GM03348 (cell line): ENCODE measurements around the gene RPS6KA2.
"Not testable (repeated sequence)": the region's sequence is repeated elsewhere in the genome, so short reads cannot be mapped to it uniquely, and the experiment has no call there.

Source experiments
- DNase-seq: peaks from one replicate; pipeline ENCODE4 v3.0.0; 2012; ENCODE audit warnings: low spot score

RPS6KA2 gene

GRCh38 chr6:166635013-166635970, 8.2 kb upstream of the RPS6KA2 start:
- DNase-seq, result no peak

DNA sequence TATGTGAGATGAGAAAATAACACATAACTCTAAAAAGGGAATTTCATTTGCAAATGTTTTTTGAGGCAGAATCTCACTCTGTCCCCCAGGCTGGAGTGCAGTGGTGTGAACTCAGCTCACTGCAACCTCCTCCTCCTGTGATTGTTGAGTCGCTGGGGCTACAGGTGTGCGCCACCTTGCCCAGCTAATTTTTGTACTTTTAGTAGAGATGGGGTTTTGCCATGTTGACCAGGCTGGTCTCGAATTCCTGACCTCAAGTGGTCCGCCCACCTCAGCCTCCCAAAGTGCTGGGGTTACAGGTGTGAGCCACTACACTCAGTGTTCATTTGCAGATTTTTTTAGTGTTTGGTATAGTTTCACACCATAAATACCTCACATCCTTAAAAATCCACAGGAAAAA, 7.5 kb upstream of the RPS6KA2 start:
- DNase-seq, result not testable (repeated sequence)

- DNase-seq, result no peak
These were observed 6.9 kb upstream of the RPS6KA2 start for GRCh38 chr6:166633732-166634535.

DNA sequence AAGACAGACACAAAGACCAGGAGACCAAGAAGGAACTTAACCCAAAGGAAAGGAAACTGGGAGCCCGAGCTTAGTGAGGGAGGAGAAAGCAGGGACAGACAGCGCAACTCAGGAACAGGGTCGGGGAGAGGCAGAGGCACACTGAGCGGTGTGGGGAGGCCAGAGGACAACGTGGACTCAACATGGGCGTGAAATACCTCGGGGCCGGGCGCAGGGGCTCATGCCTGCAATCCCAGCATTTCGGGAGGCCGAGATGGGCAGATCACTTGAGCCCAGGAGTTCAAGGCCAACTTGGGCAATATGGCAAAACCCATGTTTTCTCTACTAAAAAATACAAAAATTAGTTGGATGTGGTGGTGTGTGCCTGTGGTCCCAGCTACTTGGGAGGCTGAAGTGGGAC, 5.7 kb upstream of the RPS6KA2 start:
- no peak for DNase-seq

DNA sequence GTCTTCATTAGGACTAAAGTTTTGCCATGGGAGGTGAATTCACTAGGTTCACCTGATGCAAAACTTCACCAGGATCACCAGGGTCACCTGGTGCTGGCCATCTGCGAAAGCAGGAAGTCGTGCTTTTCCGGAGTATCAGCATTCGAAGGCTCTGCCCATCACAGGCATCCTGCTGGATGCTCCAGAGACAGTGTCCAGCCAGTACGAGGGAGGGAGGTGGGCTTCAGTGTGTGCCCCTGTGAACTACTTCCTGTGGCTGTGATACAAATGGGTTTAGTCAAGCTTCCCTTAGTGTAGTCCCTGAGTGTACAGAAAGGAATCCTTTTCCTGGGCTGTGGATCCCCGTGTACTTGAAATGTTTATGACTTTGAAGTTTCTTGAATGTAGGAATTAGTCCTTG, 3.4 kb upstream of the RPS6KA2 start:
- no peak for DNase-seq

DNA sequence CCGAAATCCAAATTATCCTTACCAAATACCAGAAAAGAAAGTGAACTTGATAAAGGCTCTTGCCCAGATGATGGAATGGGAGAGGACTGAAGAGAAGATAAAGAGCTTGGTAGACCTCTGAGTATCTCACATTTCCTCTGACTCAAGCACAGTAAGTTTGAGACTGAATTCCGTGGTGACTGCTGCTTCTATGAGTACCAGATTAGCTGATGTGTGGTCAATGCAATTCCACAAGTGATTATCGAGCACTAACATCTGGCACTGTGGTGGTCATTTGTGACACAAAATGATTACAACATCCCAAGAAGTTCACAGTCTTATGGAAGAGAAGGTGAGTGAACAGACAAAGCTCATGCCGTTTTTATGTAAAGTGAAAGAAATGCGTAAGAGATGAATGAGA, 2.6 kb upstream of the RPS6KA2 start:
- DNase-seq, result peak; percentile 47

GRCh38 chr6:166627875-166628801, 1.1 kb upstream of the RPS6KA2 start:
- DNase-seq, result peak; percentile 78

DNA sequence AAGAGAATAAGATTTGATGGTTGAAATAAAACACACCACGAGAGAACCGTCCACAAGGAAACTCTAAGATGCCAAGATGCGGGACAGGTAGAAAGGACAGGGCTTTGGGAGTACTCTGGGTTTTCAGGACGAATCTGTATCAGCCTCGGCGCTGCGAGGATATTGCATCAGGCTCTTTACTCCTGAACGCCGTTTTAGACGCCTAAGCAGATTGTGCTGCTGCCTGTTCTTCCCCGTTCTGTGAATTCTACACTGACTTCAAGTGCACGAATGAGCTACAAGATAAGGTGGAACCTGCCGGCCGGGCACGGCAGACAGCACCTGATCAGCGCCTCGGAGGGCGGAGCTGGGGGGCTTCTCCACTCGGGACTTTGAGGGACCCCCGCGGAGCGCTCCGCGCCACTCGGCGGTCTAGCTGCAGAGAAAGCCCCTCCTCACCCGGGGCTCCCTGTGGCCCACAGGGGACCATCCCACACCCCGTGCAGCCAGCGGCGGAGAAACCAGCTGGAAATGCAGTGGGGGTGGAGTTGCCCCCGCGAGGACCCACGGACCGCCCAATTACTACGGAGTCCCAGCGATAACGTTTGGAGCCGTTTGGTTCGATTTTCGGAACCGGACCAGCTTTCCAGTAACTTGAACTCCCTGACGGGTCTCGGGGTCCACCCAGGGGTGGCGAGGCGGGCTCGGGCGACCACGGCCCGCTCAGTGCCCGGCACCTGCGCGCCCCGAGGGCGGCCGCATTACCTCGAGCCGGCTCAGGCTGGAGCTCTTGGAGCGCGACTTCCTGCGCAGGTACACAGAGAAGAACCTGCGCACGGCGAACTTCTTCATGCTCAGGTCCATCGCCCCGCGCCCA, 646 bp downstream of the RPS6KA2 start:
- peak; percentile 35 for DNase-seq

DNA sequence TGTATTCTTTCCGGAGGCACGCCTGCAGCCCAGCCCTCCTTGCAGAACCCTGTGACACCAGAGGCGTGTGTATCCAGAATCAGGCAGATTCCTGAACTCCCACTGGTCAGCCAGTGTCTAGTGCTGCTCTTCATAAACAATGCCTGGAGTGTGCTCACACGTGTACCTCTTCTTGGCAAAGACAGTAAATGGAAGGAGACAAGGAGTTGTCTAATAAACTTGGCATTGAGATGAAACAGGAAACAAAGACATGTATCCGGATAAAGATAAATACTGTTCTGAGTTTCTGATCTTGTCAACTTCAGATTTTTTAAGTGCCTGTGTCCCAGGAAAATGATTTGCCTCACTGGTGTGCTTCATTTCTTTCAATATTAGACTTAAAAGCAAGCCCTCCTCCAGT, 1.7 kb downstream of the RPS6KA2 start:
- no peak for DNase-seq

GRCh38 chr6:166624275-166624674, 2.8 kb downstream of the RPS6KA2 start:
- DNase-seq, result peak; percentile 67

DNA sequence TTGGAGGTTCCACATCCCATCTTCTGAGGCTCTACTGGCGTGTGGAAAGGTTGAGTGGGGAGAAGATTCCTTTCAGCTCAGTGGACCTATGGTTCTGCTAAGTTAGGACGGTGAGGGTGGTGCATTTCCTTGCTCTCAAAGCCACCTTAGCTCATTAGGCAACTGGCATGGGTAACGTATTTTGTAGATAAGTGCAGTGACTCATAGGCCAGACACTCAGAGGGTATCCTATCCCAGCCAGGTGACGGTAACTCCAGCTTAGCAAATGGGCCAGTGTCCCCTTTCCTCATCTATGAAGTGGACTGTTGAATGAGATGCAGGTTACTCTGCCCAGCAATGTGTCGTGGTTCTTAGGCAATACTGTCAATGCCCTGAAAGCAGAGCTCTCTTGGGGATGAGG, 3.7 kb downstream of the RPS6KA2 start:
- no peak for DNase-seq

DNA sequence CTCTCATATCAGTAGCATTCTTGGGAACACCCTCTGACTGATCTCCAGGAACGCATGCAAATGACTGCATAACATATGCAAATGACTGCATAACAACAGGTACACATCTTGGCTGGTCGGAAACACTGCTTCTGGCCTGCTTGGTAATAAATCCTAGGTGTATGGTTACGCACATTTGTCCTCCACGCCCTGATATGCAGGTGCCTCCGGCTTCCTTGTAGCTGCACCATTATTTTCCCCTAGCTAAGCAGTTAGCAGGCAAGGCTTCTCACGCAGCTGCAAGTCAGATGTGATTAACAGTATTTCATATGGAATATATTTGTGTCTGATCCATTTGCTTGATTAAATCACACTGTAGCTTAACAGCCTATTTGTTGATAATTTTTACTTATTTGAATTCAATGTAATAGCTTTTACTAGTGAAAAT, 5.9 kb downstream of the RPS6KA2 start:
- DNase-seq, result no peak

GRCh38 chr6:166620478-166621113, 6.5 kb downstream of the RPS6KA2 start:
- DNase-seq, result no peak

- peak; percentile 81 for DNase-seq
These were observed 7.1 kb downstream of the RPS6KA2 start for GRCh38 chr6:166619912-166620311.

- no peak for DNase-seq
These were observed 7.9 kb downstream of the RPS6KA2 start for GRCh38 chr6:166618866-166619761.

DNA sequence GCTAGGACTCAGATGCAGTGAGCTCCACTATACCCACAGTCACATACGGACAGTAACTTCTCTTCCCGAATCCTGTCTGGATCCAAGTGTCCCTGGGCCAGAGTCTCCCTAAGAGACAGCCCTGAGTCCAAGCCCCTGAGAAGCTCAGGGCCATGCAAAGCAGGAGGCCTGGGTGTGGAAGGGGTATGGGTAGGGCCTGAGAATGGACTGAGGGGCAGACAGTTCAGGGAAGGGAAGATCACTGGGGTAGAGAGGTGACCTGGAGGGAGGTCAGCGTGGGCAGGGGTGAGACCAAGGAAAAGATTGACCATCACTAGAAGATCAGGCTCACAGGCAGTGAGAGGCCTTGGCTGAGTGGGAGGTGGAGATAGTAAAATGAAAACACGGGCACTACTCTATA, 8.8 kb downstream of the RPS6KA2 start:
- DNase-seq, result no peak

GRCh38 chr6:166617359-166617758, 9.7 kb downstream of the RPS6KA2 start:
- no peak for DNase-seq

DNA sequence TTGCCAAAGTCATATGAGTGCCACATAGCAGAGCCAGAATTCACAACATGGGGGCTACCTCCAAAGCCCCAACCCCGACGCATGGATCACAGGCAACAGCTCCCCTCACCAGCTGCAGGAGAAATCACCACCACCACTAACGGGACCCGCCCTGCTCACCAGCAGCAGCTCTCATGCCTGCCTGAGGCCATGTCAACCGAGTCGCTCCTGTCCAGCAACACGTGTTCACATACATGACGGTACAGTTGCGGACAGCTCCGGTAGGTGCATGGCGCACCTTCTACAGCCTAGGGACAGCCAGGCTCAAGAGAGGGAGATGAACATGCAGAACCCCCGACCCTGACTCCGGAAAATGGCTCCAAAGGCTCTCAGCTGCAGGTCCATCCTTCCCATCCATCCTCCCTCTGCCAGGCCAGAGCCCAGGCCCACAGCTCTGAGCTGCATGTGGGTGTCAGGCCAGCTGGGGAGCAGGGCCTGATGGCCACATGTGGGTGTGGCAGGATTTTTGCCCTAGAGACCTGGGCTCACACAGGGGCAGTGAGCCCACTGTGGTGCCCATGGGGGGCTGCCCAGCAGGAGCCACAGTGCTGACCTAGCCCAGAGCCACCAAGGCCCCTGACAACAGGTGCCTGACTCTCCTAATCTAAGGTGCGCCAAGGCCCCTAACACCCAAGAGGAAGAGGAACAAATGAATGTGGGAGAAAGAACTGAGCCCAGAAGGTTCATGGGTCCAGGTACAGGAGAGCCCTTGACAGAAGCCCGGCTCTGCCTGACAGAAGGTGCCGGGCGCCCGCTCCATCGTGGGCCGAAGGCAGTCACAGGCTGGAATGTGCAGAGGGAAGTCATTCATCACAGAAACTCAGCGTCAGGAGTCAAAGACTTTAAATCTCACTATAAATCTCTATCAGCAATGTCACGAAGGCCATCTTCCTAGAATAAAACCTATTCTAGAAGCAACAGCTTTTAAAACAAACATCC, 10.5 kb downstream of the RPS6KA2 start:
- no peak for DNase-seq
